HEK293 (cell line): ENCODE results near the gene ZFX.

Experiments used
- CTCF ChIA-PET: fragments of 350-600 bp; formaldehyde crosslinking; extraction: SDS; loops from one replicate; lab custom pipeline; 2021; ENCODE audit warnings: antibody characterized with exemption; lab: Yijun Ruan, JAX
- POLR2A ChIA-PET: fragments of 300-600 bp; formaldehyde crosslinking; extraction: SDS; loops from one replicate; lab custom pipeline; 2020; ENCODE audit warnings: antibody characterized with exemption, inconsistent platforms; lab: Yijun Ruan, JAX
- H3K27ac ChIP-seq: fragments of 200-500 bp; sonication (Bioruptor generic); 2 replicates; pipeline ENCODE4 v1.5.1; 2014; ENCODE audit warnings: low read depth, low read length, control low read depth, inconsistent platforms; ENCODE audit errors: extremely low read depth
- H3K36me3 ChIP-seq, 2 experiments: fragments of 200-500 bp in 1 of 2; sonication (Bioruptor generic) in 1 of 2; 1 replicate in 1 of 2; 2 replicates in 1 of 2; pipeline ENCODE4 v1.5.1; 2014 to 2017; ENCODE audit warnings: inconsistent platforms in 2 of 2, low read length in 2 of 2; ENCODE audit not compliant: control insufficient read depth in 2 of 2, insufficient read depth in 1 of 2
- H3K4me1 ChIP-seq: fragments of 200-500 bp; sonication (Bioruptor generic); 2 replicates; pipeline ENCODE4 v1.5.1; 2014; ENCODE audit warnings: mild to moderate bottlenecking, low read length, inconsistent platforms; ENCODE audit not compliant: control insufficient read depth, insufficient read depth
- H3K4me3 ChIP-seq: 2 replicates; pipeline ENCODE4 v1.5.1; 2011; ENCODE audit warnings: low read depth, mild to moderate bottlenecking, control low read depth, low read length, moderate library complexity
- H3K9me3 ChIP-seq: fragments of 200-500 bp; sonication (Bioruptor generic); 2 replicates; pipeline ENCODE4 v1.5.1; 2014; ENCODE audit warnings: low read depth, low read length, inconsistent platforms; ENCODE audit not compliant: control insufficient read depth, insufficient read depth
- HOXA7 ChIP-seq: sonication (generic); formaldehyde crosslinking; IDR thresholded peaks from 2 replicates; pipeline ENCODE4 v1.8.1; 2022; ENCODE audit warnings: missing genetic modification reagents, borderline replicate concordance
- IKZF3 ChIP-seq: fragments of 450-650 bp; IDR thresholded peaks from 2 replicates; pipeline ENCODE4 v1.5.0; 2018; ENCODE audit warnings: missing biosample characterization, mild to moderate bottlenecking, missing genetic modification characterization, moderate library complexity
- PRDM1 ChIP-seq: fragments of 450-650 bp; formaldehyde crosslinking; IDR thresholded peaks from 2 replicates; pipeline ENCODE4; 2016; ENCODE audit warnings: missing biosample characterization, missing genetic modification characterization
- SALL2 ChIP-seq: fragments of 450-650 bp; formaldehyde crosslinking; IDR thresholded peaks from 2 replicates; pipeline ENCODE4 v1.5.0; 2017; ENCODE audit warnings: missing biosample characterization, mild to moderate bottlenecking, missing genetic modification characterization, borderline replicate concordance
- SCRT2 ChIP-seq: fragments of 450-650 bp; formaldehyde crosslinking; IDR thresholded peaks from 2 replicates; pipeline ENCODE4 v1.5.1; 2016; ENCODE audit warnings: missing biosample characterization, missing genetic modification characterization
- SETDB1 ChIP-seq: IDR thresholded peaks from one replicate; pipeline ENCODE4 v1.6.1; 2017; ENCODE audit warnings: mild to moderate bottlenecking, low read length, moderate library complexity, mixed read lengths; ENCODE audit not compliant: insufficient read length
- SP2 ChIP-seq: fragments of 450-650 bp; formaldehyde crosslinking; IDR thresholded peaks from 2 replicates; pipeline ENCODE4 v1.5.1; 2016; ENCODE audit warnings: missing biosample characterization, missing genetic modification characterization
- TCF7L2 ChIP-seq: IDR thresholded peaks from 2 replicates; pipeline ENCODE4 v1.6.1; 2011; ENCODE audit warnings: low read depth, mild to moderate bottlenecking, inconsistent platforms, low read length, moderate library complexity, borderline replicate concordance
- ZNF10 ChIP-seq: fragments of 450-650 bp; formaldehyde crosslinking; IDR thresholded peaks from 2 replicates; pipeline ENCODE4 v1.5.1; 2017; ENCODE audit warnings: missing biosample characterization, missing genetic modification characterization
- ZNF112 ChIP-seq: fragments of 450-650 bp; formaldehyde crosslinking; IDR thresholded peaks from 2 replicates; pipeline ENCODE4 v1.5.0; 2017; ENCODE audit warnings: missing biosample characterization, missing genetic modification characterization
- ZNF121 ChIP-seq: fragments of 450-650 bp; formaldehyde crosslinking; IDR thresholded peaks from 2 replicates; pipeline ENCODE4 v1.5.1; 2016; ENCODE audit warnings: missing biosample characterization, missing genetic modification characterization
- ZNF140 ChIP-seq: fragments of 450-650 bp; formaldehyde crosslinking; IDR thresholded peaks from 2 replicates; pipeline ENCODE4 v1.5.1; 2016; ENCODE audit warnings: missing biosample characterization, missing genetic modification characterization
- ZNF184 ChIP-seq: fragments of 450-650 bp; IDR thresholded peaks from 2 replicates; pipeline ENCODE4 v1.5.1; 2018; ENCODE audit warnings: missing biosample characterization, mild to moderate bottlenecking, missing genetic modification characterization
- ZNF2 ChIP-seq: fragments of 450-650 bp; formaldehyde crosslinking; IDR thresholded peaks from 2 replicates; pipeline ENCODE4 v1.5.1; 2016; ENCODE audit warnings: missing biosample characterization, missing genetic modification characterization
- ZNF530 ChIP-seq: fragments of 450-650 bp; formaldehyde crosslinking; IDR thresholded peaks from 2 replicates; pipeline ENCODE4 v1.5.1; 2016; ENCODE audit warnings: low read depth, missing biosample characterization, missing genetic modification characterization
- ZNF571 ChIP-seq: fragments of 450-650 bp; formaldehyde crosslinking; IDR thresholded peaks from 2 replicates; pipeline ENCODE4 v1.5.0; 2017; ENCODE audit warnings: missing biosample characterization, missing genetic modification characterization
- ZNF596 ChIP-seq: fragments of 450-650 bp; IDR thresholded peaks from 2 replicates; pipeline ENCODE4 v1.5.0; 2018; ENCODE audit warnings: missing biosample characterization, mild to moderate bottlenecking, missing genetic modification characterization, moderate library complexity
- ZNF610 ChIP-seq: fragments of 450-650 bp; formaldehyde crosslinking; IDR thresholded peaks from 2 replicates; pipeline ENCODE4 v1.5.1; 2016; ENCODE audit warnings: missing biosample characterization, missing genetic modification characterization, borderline replicate concordance
- ZNF626 ChIP-seq: fragments of 450-650 bp; sonication (Bioruptor Pico); formaldehyde crosslinking; IDR thresholded peaks from 2 replicates; pipeline ENCODE4 v1.5.1; 2018; ENCODE audit warnings: missing biosample characterization, missing genetic modification characterization, inconsistent platforms
- ZNF654 ChIP-seq: fragments of 450-650 bp; formaldehyde crosslinking; IDR thresholded peaks from 2 replicates; pipeline ENCODE4 v1.5.1; 2016; ENCODE audit warnings: low read depth, missing biosample characterization, missing genetic modification characterization
- ZNF658 ChIP-seq: fragments of 450-650 bp; formaldehyde crosslinking; IDR thresholded peaks from 2 replicates; pipeline ENCODE4; 2016; ENCODE audit warnings: missing biosample characterization, missing genetic modification characterization
- TF ChIP-seq, protein P1 (sequence below): fragments of 450-650 bp; formaldehyde crosslinking; IDR thresholded peaks from 2 replicates; pipeline ENCODE4 v1.5.1; 2016; ENCODE audit warnings: missing biosample characterization, missing genetic modification characterization

ZFX gene

DNA sequence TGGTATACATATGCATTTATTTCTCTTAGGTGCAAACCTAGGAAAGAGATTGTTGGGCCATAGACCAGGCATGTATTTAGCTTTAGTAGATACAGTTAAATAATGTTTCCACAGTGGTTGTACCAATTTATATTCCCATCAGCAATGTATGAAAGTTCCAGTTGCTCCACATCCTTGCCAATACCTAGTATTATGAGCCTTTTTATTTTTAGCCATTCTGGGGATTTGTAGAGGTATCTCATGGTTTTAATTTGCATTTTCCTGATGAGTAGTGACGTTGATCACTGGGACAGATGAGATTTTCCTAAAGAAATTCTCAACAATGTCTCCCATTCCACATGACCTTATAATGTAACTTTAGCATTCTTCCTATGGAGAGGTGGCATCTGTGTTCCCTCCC lies 107.5 kb downstream of the ZFX start:
- no peaks in the 10 kb centered on the region for H3K4me1 ChIP-seq
- ChIA-PET POLR2A (no interaction called here), CTCF (interaction anchor here (0.5 kb wide), 2 partner anchors 22 to 28 kb away, joined by 3 to 4 read pairs; no protein-coding TSS in a partner anchor)
- H3K4me3 ChIP-seq, result no peak overlapping the region
- TF ChIP-seq SP2 (tag by site-specific recombination) (no peak), ZNF184 (peak; percentile 96)
- H3K27ac ChIP-seq, result no peak overlapping the region
- no peaks in the 10 kb centered on the region for H3K9me3 ChIP-seq
- H3K36me3 ChIP-seq, result no peaks in the 10 kb centered on the region

GRCh38 chrX:24259544-24260240 lies 110.2 kb downstream of the ZFX start:
- POLR2A ChIA-PET, result no interaction called here
- no peak overlapping the region for H3K4me3 ChIP-seq
- no peaks in the 10 kb centered on the region for H3K9me3 ChIP-seq
- H3K36me3 ChIP-seq, result no peaks in the 10 kb centered on the region
- no peak overlapping the region for H3K27ac ChIP-seq
- TF ChIP-seq SETDB1, result peak; percentile 32
- TF ChIP-seq ZNF658 (tag by site-specific recombination), result no peak
- peak; percentile 74 for TF ChIP-seq ZNF654 (tag by site-specific recombination)
- TF ChIP-seq ZNF530 (tag by site-specific recombination), result no peak
- CTCF ChIA-PET, result interaction anchor here (0.6 to 3.5 kb wide), 28 partner anchors 9 to 883 kb away, joined by 3 to 22 read pairs (median 4); no protein-coding TSS in a partner anchor
- H3K4me1 ChIP-seq, result no peaks in the 10 kb centered on the region

DNA sequence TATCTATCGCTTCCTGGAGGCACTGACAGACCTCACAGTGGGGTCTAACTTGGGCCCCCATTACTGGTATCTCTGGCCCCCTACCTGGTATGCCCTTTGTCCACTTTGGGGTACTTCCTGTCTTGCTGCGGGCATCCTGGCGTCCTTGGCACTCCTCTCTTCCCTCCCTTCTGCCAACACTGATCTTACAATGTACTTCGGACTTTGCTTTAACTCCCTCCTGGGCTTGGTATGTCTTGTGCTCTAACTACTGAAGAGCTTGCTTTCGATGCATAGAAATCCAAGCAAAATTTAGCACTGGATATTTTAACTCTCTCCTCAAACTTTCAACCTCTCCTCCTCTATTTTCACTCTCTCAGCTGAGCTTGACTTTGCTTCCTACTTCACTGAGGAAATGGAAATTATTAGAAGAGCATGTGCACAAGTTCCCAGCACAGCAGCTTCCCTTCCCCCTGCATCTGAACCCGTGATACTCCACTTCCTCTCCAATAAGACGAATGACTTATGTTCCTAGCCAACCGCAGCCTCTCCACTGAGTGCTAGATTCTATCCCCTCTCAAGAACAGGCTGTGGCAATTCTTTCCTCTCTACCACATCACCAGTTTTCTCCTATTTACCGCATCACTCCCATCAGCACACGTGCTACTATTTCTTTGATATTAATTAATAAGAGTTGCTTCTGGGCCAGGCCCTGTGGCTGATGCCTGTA lies 111.5 kb downstream of the ZFX start:
- H3K4me3 ChIP-seq, result no peak overlapping the region
- no peak for TF ChIP-seq SALL2 (tag by site-specific recombination)
- TF ChIP-seq PRDM1, result peak; percentile 39; the same call in 1 of the 2 replicates
- POLR2A ChIA-PET, result no interaction called here
- CTCF ChIA-PET, result interaction anchor here (0.6 to 3.5 kb wide), 11 partner anchors 13 to 238 kb away, joined by 3 to 22 read pairs (median 8); no protein-coding TSS in a partner anchor
- H3K9me3 ChIP-seq, result no peaks in the 10 kb centered on the region
- H3K4me1 ChIP-seq, result no peaks in the 10 kb centered on the region
- no peak overlapping the region for H3K27ac ChIP-seq
- H3K36me3 ChIP-seq, result no peaks in the 10 kb centered on the region

DNA sequence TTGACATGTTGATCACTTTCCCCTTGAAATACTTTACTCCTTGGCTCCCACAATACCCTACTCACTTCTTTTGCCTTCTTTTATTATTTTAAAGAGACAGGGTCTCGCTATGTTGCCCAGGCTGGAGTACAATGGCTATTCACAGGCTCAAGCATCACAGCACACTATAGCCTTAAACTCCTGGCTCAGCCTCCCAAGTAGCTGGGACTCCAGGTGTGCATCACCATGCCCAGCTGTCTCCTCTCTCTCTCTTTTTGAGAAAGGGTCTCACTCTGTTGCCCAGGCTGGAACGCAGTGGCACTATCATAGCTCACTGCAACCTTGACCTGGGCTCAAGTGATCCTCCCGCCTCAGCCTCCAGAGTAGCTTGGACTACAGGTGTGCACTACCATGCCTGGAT lies 112.8 kb downstream of the ZFX start:
- Histone ChIP-seq H3K4me1 (no peaks in the 10 kb centered on the region), H3K9me3 (no peaks in the 10 kb centered on the region), H3K36me3 (no peaks in the 10 kb centered on the region), H3K4me3 (no peak overlapping the region), H3K27ac (no peak overlapping the region)
- ChIA-PET CTCF (interaction anchor here (0.6 to 1.2 kb wide), 5 partner anchors 10 to 1044 kb away, joined by 3 to 7 read pairs (median 3); no protein-coding TSS in a partner anchor), POLR2A (no interaction called here)
- TF ChIP-seq ZNF10 (tag by site-specific recombination) (no peak), ZNF121 (tag by site-specific recombination) (peak; percentile 89)

DNA sequence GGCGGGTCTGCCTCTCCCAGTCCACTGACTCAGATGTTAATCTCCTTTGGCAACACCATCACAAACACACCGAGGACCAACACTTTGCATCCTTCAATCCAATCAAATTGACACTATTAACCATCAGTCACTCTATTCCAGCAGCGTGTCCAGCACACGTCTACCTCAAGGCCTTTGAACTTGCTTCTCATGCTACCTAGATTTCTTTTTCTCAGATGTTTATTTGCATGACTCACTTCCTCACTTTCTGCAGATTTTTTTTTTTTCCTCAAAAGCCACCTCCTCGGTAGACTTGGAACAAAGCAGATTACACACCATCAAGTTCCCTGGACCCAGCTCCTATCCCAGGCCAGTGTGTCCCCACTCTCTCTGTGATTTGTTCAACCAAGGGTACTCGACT lies 114.9 kb downstream of the ZFX start:
- Histone ChIP-seq H3K36me3 (no peaks in the 10 kb centered on the region), H3K4me1 (no peaks in the 10 kb centered on the region), H3K9me3 (no peaks in the 10 kb centered on the region), H3K4me3 (no peak overlapping the region), H3K27ac (no peak overlapping the region)
- POLR2A ChIA-PET, result no interaction called here
- CTCF ChIA-PET, result interaction anchor here (1.1 to 1.2 kb wide), 2 partner anchors 107 to 235 kb away, joined by 3 to 4 read pairs; no protein-coding TSS in a partner anchor
- no peak for TF ChIP-seq TCF7L2
- TF ChIP-seq ZNF2, result no peak
- no peak for TF ChIP-seq IKZF3 (tag by site-specific recombination)
- TF ChIP-seq ZNF626 (tag by site-specific recombination), result no peak
- no peak for TF ChIP-seq ZNF140
- no peak for TF ChIP-seq ZNF596
- no peak for TF ChIP-seq ZNF571 (tag by site-specific recombination)
- TF ChIP-seq ZNF610 (tag by site-specific recombination), result no peak
- no peak for TF ChIP-seq SCRT2 (tag by site-specific recombination)
- no peak for TF ChIP-seq ZNF112
- TF ChIP-seq, protein P1, sequence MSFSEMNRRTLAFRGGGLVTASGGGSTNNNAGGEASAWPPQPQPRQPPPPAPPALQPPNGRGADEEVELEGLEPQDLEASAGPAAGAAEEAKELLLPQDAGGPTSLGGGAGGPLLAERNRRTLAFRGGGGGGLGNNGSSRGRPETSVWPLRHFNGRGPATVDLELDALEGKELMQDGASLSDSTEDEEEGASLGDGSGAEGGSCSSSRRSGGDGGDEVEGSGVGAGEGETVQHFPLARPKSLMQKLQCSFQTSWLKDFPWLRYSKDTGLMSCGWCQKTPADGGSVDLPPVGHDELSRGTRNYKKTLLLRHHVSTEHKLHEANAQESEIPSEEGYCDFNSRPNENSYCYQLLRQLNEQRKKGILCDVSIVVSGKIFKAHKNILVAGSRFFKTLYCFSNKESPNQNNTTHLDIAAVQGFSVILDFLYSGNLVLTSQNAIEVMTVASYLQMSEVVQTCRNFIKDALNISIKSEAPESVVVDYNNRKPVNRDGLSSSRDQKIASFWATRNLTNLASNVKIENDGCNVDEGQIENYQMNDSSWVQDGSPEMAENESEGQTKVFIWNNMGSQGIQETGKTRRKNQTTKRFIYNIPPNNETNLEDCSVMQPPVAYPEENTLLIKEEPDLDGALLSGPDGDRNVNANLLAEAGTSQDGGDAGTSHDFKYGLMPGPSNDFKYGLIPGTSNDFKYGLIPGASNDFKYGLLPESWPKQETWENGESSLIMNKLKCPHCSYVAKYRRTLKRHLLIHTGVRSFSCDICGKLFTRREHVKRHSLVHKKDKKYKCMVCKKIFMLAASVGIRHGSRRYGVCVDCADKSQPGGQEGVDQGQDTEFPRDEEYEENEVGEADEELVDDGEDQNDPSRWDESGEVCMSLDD (tag by site-specific recombination), result no peak
- TF ChIP-seq HOXA7, result no peak
